Left cardiac atrium (tissue), 4 donors: ENCODE data around the gene ABLIM2. TPM values are rescaled to one million over a fixed set of nuclear protein-coding genes. Genes with fewer than 3 reads are reported as not detected.
A peak's percentile ranks its signal among the peaks of the same experiment; 100 is the strongest.

Source experiments
- ATAC-seq, 2 donors: fragments of 200-7000 bp; cut with Tn5 transposase; one replicate each; pipeline ENCODE4 v1.9.1; 2020; ENCODE audit warnings: mild to moderate bottlenecking in 2 of 2, moderate library complexity in 2 of 2
- DNase-seq: peaks from one replicate; pipeline ENCODE4 v3.0.0-alpha.2; 2020
- intact Hi-C, 2 donors: fragments of 100-400 bp; cut with DNase I; formaldehyde crosslinking; loops; one replicate each; pipeline versions ENCODE4 v1.14.1 to v1.15.1; 2022 to 2023
- total RNA-seq, 2 donors: library from RNA; stranded (reverse); fragmentation: NEBNext Ultra II Directional; extraction: Animal tissue kit (Norgen Biotek cat#: 25700); gene quantifications; one replicate each; pipeline ENCODE4 v1.2.1, GENCODE V29; 2021
- donor health status: DM: no; HTN: yes; CAD: no.
- donor health status: DM: no; HTN: yes; CAD: no; lungs with severe emphysema.
- donor health status: DM: yes; HTN: yes; CAD: no.
- donor health status: Dilated cardiomyopathy.

Gene ABLIM2
- total RNA-seq, 2 donors from 2014 or later: 14.3 to 23.1 TPM

DNA sequence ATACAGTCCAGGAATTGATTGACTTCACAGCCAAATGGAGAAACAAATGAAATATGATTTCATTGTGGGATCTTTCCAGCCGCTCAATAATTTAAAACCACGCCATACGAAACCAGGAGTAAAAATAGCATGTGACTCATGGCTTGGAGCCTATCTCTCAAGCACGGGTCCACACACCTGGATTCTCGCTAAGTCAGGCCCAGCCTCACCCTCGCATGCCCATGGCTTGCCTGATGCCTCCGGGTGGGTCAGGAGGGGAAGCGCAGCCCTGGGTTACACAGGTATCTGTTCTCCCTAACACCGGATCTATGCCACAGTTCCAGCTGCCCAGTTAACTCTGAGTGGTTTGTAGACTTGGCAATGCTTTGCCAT, 5.6 kb upstream of the ABLIM2 start:
- ATAC-seq (no peak), DNase-seq (no peak)
- intact Hi-C loops: loop anchor here in 1 of 2 donors (10.0 kb wide), 1 partner anchor 71 kb away; no protein-coding TSS in a partner anchor

DNA sequence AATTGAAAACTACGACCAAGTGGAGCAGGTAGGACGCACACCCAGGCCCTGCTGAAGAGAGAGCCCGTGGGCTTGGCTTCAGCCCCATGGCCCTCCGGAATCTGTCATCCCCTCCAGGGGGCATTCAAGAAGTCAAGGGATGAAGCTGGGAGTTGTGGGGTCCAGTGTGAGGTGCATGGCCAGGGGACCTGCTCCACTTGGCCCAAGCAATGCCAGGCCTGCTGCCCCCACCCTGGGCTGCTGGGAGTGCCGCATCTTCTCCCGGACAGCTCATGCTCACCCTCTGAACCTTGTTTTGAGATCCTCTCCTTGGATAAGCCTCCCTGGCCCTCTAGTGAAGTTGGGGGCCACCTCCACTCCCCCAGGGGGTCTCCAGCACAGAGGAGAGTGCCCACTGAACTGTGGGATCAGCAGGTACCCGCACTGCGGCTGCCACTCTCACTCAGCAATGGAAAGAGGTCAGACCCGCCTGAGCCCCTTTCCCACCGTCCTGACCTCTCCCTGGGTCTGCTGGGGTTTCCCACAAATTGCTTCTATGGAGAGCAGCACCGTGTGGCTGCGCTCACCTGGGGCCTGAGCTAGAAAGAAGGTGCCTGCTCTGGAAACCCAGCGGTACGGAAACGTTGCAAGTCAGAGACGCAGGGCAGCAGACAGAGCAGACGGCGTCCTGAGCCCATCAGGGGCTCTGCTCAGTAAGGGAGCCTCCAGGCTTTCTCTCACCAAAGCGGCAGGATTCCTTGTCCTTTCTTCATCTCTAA, 5.0 kb upstream of the ABLIM2 start:
- intact Hi-C loops: loop anchor here in 1 of 2 donors (10.0 kb wide), 1 partner anchor 71 kb away; no protein-coding TSS in a partner anchor
- DNase-seq: no peak
- no peak for ATAC-seq

DNA sequence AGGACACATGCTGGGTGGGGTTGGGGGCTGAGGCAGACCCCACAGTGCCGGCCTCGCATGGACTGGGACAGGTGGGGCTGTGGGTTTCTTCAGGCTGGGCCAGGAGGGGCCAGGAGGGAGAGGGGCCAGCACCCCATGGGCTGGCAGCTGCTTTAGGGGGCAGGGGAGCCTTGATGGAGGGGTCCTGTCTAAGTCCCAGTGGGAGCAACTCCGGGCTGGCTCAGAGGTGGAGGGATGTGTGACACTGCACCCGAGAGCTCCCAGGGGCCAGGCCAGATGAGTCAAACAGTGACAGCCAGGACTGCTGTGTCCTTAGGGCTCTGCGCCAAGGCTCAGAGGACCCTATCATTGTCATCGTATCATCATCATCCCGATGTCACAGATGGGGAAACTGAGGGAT, 4.4 kb upstream of the ABLIM2 start:
- DNase-seq: no peak
- no peak for ATAC-seq
- intact Hi-C loops: loop anchor here in 1 of 2 donors (10.0 kb wide), 1 partner anchor 72 kb away; no protein-coding TSS in a partner anchor

DNA sequence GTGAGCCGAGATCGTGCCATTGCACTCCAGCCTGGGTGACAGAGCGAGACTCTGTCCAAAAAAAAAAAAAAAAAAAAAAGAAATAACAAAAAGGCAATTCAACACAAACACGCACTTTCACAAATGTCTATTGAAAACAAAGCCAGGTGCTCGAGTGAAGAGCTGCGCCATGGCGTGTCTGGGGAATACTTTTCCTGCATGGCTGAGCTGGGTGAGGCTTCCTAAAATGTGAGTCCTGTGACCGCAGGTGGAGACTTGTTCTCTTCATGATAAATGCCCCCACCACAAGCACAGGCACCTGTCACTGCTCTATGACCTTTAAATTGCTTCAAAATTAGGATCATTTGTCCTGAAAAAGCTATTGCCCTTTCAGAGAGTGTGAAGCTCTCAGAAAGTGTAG, 4.0 kb upstream of the ABLIM2 start:
- DNase-seq: no peak
- ATAC-seq: no peak

DNA sequence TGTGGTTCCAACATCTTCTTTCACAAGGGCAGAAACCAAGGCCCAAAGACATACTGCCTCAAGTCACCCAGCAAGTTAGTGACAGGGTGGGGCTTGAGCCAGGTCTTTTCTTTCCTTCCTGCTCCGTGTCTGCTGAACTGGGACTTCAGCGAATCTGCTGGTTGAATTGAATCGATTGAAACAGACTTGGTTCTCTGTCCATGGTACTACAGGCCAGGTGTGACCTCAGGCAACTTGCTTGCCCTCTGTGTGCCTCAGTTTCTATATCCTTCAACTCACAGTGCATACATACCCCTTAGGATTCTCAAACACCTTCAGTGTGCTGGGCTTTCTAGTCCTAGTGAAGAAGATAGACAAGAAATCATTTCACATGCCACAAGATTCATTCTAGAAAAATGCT, 2.0 kb upstream of the ABLIM2 start:
- intact Hi-C loops: loop anchor here in 1 of 2 donors (10.0 kb wide), 1 partner anchor 74 kb away; no protein-coding TSS in a partner anchor

More for the DNA sequence above, 4.0 kb upstream of the ABLIM2 start:
- intact Hi-C loops: loop anchor here in 1 of 2 donors (10.0 kb wide), 1 partner anchor 72 kb away; no protein-coding TSS in a partner anchor

DNA sequence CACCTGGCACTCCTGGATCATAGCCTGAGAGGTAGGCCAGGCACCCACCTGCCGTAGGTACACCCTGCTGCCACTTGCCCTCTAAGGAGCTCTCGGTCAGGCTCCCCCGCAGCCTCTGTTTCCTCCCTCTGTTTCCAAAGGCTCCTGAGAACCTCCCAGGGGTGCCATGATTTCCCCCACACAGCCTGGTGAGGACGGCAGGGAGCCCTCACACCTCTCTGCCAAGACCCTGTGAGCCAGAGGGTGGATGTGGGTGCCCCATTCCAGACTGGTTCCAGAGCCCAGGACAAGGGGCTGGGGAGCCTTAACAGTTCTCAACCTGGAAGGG, 1.6 kb upstream of the ABLIM2 start:
- no peak for ATAC-seq
- DNase-seq: no peak
- intact Hi-C loops: loop anchor here in 1 of 2 donors (10.0 kb wide), 1 partner anchor 75 kb away; no protein-coding TSS in a partner anchor

More for the DNA sequence above, 2.0 kb upstream of the ABLIM2 start:
- ATAC-seq (no peak), DNase-seq (no peak)

DNA sequence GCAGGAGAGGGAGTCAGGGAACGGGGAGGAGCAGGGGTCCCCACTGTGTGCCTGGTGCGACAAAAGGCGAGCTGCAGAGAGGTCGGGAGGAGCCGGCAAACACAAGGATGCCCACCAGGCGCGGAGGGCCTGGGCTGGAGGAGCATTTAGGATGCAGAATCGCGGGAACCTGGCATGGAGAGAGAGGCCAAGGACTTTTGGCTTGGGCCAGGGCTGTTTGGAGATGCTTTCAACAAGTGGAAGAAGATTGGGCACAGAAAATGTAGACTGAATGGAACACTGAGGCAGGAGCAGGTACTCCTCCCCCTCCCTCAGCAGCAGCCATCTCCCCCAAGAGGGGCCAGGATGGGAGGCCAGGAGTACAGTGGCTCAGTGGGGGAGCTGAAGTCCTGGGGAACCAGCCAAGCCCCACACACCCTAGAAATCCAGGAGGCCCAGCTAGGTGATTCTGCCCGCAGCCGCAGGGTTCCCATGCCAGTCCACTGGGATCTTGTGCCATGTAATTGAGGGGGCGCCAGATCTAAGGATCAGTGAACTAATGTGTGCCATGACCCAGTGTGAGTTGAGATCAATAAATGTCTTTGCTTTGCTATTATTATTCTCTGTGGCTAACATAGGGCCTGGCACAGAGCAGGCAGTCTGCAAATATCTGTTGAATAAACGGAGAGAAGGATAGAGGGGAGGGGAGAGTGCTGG, 1.1 kb upstream of the ABLIM2 start:
- ATAC-seq (no peak), DNase-seq (no peak)
- intact Hi-C loops: loop anchor here in 1 of 2 donors (10.0 kb wide), 1 partner anchor 75 kb away; no protein-coding TSS in a partner anchor

DNA sequence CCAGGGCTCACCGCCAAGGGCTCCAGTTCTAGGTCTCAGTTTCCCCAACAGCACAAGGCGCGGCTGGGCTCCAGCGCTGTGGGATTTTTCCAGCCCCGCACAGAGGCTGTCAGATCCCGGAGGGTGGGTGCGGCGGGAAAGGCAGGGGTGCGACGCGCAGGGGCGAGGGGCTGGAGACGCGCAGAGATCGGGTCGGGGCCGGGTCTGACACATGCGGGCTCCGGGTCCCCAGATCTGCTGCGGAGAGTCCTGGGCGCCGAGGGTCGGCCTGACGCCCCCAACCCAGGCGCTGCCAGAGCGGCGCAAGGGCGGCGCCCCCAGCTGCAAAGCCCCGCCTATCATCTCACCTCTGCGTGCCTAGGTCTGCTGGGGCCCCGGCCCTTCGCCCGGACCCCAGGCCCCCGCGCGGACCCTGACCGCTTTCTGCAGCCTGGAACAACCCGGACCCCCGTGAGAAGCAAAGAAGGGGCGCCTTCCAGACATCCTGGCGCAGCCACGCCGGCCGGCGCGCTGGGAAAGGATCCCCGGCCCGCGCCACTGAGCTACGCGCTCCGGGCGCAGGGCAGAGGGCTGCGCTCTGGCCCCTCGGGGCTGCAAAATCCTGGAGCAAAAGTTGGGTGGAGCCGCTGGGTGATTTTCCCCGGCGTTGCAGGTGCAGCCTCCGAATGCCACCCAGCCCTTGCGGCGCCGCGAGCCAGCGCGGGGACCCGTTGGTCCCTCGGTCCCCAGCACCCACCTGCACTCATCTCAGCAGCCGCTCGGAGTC, 486 bp downstream of the ABLIM2 start:
- peak; percentile 2 to 12 for ATAC-seq
- no peak for DNase-seq
- intact Hi-C loops: no loop called here

DNA sequence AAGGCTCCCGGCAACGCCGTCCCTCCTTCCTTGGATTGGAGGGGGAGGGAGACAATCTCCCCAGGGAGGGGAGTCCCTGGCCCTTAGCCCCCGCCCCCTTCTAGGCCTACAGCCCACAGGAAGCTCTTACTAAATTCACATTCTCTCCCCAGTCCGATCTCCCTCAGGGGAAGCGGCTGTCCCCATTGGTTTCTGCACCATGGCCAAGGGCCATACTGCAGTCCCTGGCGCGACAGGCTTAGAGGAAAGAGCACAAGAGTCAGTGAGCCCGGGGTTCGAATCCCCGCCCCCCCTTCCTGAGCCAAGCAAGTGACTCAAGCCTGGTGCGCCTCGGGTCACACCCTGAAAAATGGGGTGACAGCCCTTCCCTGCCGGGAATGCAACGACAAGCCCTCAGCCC, 1.1 kb downstream of the ABLIM2 start:
- ATAC-seq (peak; percentile 1 to 17), DNase-seq (peak; percentile 62)
- intact Hi-C loops: no loop called here

DNA sequence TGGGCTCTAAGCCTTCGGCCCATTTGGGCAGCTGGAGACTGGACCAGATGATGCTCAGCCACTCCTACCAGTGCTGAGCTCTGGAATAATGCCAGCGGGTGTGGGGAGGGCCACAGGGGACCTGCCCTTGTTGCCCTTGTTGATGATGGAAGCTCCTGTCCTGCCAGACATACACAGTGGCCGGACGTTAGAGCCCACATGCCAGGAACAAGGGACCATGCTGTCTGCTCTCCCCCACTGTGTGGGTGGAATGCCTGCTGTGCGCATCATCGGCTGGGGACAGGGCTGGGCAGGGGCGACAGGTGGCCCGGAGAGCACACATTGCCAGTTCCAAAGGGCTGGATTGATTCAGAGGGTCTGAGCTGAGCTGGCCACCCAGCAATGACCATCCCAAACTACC, 2.0 kb downstream of the ABLIM2 start:
- intact Hi-C loops: no loop called here
- DNase-seq (peak; percentile 42), ATAC-seq (no peak)

DNA sequence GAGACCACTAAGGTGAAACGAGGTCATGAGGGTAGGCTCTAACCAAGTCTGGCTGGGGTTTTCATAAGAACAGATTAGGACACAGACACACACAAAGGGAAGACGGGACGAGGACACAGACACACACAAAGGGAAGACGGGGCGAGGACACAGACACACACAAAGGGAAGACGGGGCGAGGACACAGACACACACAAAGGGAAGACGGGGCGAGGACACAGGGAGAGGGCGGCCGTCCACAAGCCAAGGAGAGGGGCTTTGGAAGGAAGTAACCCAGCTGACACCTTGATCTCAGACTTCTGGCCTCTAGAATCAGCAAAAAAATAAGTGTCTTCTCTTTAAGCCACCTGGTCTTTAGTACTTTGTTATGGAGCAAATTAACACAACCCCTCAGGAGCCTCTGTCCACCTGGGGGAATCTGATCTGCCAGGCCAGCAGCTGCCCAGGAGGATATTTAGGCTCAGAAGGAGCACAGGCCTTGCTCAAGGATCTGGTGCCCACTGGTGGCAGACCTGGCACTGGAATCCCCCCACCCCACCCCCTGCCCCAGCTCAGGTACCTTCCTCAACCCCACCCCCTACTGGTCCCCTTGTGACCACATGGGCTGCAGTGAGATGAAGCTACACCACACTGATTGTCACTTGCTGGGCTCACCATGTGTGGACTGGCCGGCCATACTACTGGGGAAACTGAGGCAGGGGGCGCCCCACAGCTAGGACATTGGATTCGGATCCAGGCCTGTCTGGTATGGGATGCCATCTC, 2.8 kb downstream of the ABLIM2 start:
- DNase-seq: no peak
- ATAC-seq: no peak
- intact Hi-C loops: no loop called here

DNA sequence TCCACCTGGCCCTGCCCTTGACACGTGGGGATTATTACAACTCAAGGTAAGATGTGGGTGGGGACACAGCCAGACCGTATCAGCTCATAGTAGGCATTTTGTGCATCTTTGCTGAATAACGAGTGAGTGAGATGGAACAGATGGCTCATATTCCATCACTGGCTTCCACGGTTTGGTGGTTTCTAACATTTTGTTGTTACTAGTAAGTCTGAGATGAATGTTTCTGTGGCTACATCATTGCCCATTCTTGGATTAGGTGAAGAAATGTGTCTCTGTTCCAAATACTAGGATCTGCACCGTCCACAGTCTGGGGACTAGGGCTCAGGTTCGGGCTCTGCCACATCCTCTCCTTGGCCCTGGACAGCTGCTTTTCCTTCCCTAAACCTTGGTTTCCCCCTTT, 3.6 kb downstream of the ABLIM2 start:
- ATAC-seq: no peak
- intact Hi-C loops: no loop called here
- no peak for DNase-seq

DNA sequence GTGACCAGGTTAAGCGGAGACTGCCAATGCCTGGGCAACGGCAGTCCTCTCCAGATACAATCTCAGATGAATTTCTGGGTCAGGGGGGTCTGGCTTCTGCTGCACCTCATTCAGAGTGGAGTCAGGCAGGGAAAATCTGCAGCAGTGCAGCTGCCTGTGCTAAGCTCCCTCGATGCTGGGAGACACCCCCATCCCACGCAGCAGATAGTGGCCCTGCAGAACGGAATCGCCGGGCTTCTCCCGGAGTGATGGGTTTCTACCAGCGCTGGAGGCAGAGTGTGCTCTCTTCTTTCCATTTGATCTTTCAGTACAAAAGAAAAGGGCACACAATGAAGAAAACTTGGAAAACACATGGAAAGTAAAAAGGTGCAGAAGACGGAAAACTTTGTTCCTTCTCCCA, 5.2 kb downstream of the ABLIM2 start:
- intact Hi-C loops: loop anchor here in 1 of 2 donors (5.0 kb wide), 1 partner anchor 51 kb away; no protein-coding TSS in a partner anchor
- DNase-seq (no peak), ATAC-seq (no peak)

DNA sequence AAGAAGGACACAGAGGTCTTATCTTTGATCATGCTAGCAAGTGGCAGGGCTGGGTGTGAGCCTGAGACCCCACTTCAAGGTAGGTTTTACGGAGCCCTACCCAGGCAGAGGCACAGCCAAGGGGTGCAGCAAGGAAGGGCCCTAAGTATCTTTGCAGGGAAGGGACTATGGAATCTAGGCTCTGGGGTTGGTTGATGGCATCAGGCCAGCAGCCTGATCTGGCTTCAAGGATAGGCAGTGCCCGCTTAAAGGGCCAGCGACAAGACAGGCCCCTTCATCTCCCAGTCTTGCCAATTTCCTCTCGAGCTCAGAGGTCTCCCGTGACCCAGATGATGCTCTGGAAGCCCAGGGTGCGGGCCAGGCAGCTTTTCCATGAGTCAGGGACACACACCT, 5.8 kb downstream of the ABLIM2 start:
- ATAC-seq (no peak), DNase-seq (no peak)
- intact Hi-C loops: loop anchor here in 1 of 2 donors (5.0 kb wide), 1 partner anchor 51 kb away; no protein-coding TSS in a partner anchor

DNA sequence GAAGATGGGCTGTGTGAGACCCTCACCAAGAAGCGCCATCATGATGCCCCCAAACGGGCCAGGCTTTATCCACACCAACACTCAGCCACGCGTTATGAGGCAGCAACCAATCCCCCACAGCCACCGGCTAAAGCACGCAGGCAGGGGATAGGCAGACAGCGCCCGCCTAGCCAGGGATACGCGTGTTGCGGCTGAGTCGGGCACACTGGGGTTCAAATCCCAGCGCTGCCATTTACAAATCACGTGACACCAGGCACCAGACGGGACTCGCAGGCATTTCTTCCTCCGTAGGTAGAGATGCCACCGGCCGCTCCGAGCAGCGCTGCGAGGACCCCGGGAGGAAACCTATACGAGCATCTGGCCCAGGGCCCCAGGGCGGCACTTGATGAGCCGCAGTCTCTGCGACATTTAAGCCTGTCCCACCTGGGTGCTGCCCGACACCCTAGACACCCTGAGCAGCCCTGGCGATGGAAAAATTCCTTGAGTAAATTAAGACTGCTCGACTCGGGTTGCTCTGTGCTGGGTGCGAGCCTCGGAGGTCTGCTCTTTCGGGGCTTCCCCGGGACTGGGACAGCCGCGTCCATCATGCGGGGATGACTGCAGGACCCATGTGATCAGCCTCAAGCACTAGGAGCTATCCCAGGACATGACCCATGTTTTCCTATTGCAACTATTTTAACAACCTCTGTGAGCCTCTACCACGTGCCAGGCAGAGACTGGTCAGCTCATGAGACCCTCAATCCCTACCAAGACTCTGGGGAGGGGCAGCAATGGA, 6.3 kb downstream of the ABLIM2 start:
- no peak for ATAC-seq
- intact Hi-C loops: loop anchor here in 1 of 2 donors (5.0 kb wide), 1 partner anchor 50 kb away; no protein-coding TSS in a partner anchor
- DNase-seq: no peak

DNA sequence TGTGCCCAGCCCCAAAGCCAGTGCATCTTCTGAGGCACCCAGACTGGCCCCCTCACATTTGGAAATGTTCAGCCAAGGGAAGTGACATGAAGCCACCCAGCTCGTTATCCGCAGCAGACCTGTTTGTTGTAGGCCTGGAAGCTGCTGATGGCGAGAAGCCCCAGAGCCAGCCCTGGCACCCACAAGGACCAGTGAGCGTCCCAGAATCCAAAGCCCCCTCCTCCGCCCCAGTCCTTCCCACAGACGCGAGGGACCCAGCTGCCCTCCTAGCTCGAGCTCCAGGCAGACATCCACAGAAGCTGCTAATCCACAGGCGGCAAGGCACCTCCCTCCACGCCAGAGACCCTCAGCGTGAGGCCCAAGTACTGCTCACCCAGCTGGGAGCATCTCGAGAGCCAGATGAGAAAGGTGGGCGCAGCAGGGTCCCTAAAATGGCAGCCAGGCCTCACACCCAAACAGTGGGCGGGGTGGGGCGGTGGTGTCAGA, 7.4 kb downstream of the ABLIM2 start:
- DNase-seq: no peak
- no peak for ATAC-seq
- intact Hi-C loops: loop anchor here in 1 of 2 donors (5.0 kb wide), 1 partner anchor 49 kb away; no protein-coding TSS in a partner anchor
